ENCODE results near the gene PYGB.

DNA sequence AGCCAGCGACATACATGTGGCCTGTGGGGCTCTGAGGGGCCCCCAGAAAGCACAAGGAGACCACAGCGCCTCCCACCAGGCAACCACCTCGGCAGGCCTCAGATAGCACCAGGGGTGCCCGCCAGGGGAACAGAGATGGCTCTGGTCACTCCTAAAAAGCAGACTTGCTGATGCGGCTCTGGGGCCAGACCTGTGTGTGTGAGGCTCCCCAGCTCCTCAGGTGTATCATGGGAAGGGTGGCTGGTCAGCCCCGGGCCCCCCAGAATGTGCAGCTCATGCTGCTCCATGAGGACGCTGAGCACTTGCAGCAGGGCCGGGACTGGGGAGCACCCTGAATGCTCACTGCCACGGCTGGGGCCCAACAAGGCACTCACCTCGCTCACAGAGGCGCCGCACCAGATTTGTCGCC, 60.2 kb downstream of the PYGB start:
- TF ChIP-seq TAF1 (IDR thresholded peaks at IDR 0.05; ENCODE audit: low read depth) = no peak
- no peak for TF ChIP-seq CEBPB (IDR thresholded peaks at IDR 0.05)
- TF ChIP-seq MAX (IDR thresholded peaks at IDR 0.05) = no peak
- TF ChIP-seq REST (IDR thresholded peaks at IDR 0.05; ENCODE audit: low read depth) = no peak
- no peak for TF ChIP-seq TEAD4 (IDR thresholded peaks at IDR 0.05)
- TF ChIP-seq EP300 (IDR thresholded peaks at IDR 0.05; ENCODE audit: borderline replicate concordance) = no peak
- no peak for TF ChIP-seq RAD21 (IDR thresholded peaks at IDR 0.05; ENCODE audit: low read depth)
- no peak for TF ChIP-seq NFIC (IDR thresholded peaks at IDR 0.05)
- TF ChIP-seq CREB1 (IDR thresholded peaks at IDR 0.05; ENCODE audit: low read depth) = no peak

Data from Ishikawa (cell line).